ENCODE measurements around the gene PHF10. TPM values are rescaled to one million over a fixed set of nuclear protein-coding genes. Genes with fewer than 3 reads are reported as not detected.
"Not testable (repeated sequence)": the region's sequence is repeated elsewhere in the genome, so short reads cannot be mapped to it uniquely, and the experiment has no call there.

PHF10 gene
- polyA plus RNA-seq (2013, experiment 1 of 2; ENCODE audit: insufficient read length), result 36.4 TPM
- polyA plus RNA-seq (2013, experiment 2 of 2; ENCODE audit: insufficient read length), result 44.2 TPM

DNA sequence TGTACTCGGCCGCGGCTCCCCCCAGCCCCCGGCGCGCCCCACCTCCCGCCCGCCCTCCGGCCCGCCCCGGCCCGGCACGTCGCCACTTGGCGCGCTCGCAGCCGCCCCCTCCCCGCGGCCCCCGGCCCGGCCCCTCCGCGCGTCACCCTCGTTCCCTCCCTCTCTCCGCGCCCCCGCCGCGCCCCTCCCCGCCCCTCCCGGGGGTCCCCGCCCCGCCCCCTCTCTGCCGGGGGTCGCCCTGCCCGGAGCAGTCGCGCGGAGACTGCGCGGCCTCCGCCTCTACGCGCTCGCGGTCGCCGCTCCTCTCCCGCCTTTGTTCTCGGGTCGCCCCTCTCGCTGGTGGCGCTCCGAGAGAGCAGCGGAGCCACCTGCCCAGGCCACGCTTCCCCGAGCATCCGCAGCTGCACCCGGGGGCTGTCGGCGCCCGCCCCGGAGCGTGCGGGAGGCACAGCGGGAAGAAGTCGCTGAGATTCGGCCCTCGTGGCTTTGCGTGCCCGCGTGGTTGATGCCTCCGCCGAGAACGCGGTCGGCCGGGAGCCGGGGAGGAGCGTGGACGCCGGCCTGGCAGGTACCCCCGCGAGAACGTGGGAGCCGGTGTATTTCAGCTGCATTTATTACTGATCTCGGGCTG, at the start of gene PHF10:
Gene PHF10, minus strand, starts transcription at position 7 of the 631 bp plus-strand sequence. CDS start 569 bp downstream, outside the sequence.
- DNase-seq, result peak; percentile 42

DNA sequence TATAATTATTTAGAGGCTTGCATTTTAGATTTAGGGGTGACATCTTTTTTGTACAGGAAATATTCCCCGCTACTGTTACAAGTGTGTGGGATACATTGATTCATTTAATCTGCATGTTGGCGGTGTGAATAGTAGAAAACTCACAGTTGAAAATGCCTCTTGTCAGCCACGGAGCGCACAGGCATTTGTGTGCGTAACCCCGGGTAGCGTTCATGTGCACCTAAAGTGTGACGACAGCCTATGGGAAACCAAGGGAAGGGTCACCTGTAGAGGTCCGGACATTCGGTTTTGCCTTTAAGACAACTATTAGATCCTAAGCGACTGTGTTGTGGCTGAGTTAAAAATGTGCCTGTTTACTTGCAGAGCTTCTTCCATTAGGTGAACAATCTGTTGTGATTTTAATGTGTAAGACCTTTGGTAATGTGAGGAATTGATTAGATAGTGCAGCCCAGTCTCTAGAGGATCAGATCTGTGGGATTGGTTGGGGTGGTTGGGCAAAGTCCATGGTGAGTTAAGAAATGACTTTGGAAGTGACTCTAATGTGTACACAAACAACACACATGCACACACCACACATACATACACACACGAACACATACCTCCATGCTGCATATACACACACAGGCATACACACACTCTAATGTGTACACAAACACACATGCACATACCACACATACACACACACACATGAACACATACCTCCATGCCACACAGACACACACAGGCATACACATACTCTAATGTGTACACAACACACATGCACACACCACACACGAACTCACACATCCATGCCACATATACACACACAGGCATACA, 42.8 kb upstream of the PHF10 start:
- no peak for DNase-seq

DNA sequence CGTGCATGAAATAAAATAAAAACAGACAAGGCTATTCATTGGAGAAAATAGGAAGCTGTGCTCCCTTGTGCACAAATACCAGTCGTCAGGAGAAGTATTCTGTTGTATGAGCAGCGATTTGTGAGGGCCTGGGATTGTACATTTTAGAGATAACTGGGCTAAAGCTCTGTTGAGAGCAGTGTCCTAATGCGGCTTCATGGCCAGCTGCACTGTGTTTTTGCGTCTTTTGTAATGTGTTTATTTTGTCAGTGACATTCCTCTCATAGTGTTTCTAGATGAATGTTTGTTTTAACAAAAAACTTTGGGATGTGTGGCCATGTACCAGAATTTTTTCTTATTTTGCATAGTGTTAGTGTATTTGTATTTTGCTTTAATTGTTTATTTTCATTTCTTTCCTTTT, 41.9 kb upstream of the PHF10 start:
- DNase-seq, result no peak

DNA sequence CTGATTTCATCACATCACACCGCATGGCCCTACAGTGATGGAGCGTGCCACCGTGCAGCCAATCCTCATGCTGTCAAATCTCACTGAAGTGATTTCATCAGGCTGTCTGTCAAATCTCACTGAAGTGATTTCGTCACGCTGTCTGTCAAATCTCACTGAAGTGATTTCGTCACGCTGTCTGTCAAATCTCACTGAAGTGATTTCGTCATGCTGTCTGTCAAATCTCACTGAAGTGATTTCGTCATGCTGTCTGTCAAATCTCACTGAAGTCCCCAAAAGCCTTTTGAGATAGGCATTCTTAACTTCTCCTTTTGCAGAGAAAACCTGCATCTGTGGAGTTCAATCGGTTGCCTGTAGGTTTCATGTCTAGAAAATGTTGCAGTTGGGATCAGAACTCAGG, 41.5 kb upstream of the PHF10 start:
- DNase-seq, result not testable (repeated sequence)

DNA sequence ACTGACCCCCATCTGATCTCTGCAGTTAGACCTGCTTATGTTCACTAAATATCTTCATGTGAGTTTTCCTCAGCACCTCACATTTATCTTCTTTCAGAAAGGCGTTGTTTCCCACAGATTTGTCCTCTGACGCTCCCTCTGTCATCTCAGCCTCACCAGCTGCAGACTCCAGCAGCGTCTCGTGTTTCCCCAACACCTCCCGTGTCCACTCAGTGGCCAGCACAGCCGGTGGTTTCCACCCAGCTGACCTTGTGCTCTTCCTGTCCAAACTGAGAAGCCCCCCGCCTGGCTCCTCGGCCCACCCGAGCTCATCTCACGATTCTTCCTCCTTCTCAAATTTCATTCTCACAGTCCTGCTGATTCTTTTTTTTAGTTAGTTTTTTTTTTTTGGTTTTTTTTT, 39.6 kb upstream of the PHF10 start:
- no peak for DNase-seq

DNA sequence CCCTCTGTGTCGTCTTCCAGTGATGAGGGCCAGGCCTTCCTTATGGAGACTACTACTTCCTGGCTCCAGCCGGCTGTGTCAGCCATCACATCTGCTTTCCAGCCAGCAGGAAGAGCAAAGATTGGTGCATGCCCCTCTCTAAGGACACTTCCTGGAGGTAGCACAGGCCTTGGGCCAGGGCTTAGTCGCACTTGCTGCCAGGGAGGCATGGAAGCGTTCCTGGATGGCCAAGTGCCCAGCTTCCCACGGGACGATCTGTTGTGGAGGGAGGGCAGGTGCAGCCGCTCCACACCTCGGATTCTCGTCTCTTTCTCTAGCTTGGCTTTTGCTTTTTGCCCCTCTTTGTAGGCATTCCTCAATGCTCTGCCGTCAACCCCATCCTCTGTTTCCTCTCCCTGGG, 39.0 kb upstream of the PHF10 start:
- DNase-seq, result no peak

DNA sequence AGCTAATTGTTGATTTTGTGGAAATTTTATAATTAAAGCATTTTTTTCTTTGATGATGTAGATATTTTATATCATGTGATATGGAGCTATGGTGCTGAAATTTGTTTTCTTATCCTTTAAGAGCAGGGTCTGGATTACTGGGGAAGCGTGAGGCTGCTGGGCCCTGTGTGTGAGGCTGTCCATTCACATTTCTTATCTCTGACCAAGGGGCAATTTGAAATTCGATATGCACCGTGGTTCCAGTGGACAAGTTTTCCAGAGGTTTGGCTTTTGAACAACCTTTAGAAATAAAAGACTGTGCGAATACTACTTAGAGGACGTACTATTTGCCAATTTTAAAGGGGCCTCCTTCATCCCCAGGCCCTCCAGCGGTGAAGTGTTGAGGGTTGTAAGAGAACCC, 30.9 kb upstream of the PHF10 start:
- no peak for DNase-seq

DNA sequence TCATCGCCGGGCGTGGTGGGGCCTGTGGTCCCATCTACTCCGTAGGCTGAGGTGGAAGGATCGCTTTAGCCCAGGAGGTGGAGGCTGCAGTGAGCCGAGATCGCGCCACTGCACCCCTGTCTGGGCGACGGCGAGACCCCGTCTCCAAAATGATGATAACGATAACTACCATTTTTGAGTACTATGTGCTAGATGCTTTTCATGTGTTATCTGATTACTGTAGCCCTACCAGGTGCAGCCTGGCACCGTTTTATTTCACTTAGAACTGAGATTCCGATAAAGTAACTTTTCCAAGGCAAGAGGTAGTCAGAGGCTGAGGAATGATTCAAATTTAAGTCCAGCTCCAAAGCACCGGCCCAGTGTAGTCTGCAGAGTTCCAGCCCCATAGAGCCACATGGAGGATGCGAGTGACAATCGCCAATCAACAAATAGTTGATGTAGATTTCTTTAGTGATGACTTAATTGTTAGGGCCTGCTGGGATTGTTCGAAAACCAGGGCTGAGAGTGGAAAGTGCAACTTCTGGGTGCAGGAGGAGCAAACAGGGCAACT, 27.8 kb upstream of the PHF10 start:
- DNase-seq, result peak; percentile 3

DNA sequence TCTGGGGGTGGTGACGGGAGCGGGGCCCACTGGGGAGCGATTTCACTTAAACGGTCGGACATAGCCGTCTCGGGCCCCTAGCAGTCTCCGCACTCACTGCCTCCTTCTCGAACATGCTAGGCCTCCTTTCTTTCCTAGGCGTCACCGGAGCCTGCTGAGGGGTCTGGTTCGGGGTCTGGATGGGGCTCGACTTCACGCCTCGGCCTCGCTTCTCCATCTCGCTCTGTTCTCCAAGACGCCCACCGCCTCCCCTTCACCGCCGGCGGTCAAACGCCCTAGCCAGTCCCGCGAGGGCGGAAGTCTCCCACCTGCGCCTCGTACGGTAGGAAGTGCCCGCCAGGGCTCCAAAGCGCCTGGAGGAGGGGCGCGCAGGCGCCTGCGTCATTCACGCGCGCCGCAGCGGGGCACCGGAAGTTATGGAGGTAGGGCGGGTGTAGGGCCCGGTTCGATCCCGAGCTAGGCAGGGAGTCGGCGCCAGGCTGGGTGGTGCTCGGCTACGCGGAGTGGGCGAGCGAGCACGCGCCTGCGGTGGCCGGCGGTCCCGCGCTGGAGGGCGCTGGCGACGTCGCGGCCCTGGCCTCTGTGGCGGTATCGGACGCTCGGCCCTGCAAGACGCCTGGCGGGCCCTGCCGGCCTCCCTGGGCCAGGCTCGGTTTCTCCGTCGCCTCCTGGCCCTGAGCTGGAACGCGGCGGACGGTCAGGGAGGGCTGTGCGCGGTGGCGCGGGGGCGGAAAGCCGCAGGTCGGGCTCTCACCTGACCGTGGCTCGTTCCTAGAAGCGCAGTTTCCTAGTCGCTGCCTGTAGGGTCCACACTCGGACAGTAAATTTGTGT, 27.2 kb upstream of the PHF10 start, which contains the start of the genes DYNLT2 and ERMARD:
Gene DYNLT2, minus strand, starts transcription at position 331 of the 832 bp plus-strand sequence. Its CDS starts 114 bp downstream, at position 217.
Gene ERMARD, plus strand, starts transcription at position 381 of the 832 bp plus-strand sequence. Its CDS starts 36 bp downstream, at position 417.
- DNase-seq, result peak; percentile 94

DNA sequence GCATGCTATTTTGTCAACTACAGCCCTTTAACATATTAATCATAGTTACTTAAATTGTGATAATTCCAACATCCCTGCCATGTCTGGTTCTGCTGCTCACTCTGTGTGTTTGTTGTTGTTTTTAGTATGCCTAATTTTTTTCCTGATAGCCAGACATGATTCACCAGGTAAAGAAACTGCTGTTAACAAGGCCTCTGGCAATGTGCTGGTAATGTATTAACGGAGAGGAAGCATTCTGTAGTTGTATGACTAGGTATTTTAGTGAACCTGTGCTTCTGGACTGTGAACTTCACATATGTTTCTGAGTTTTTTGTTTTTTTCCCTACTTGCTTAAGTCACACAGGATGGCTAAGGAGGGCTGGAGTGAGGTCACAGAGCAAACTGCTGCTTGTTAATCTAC, 22.3 kb upstream of the PHF10 start:
- no peak for DNase-seq

DNA sequence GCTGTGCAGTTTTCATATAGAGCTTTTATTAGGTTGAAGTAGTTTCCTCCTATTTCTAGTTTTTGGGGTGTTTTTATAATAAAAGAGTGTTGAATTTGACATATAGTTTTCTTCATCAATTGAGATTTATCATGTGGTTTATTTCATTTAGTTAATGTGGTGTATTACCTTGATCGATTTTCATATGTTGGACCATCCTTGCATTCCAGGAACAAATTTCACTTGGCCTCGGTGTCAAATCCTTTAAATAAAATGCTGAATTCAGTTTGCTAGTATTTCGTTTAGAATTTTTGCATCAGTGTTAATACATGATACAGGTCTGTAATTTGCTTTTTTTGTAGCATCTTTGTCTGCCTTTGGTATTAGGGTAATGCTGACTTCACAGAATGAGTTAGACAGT, 21.1 kb upstream of the PHF10 start:
- DNase-seq, result no peak

DNA sequence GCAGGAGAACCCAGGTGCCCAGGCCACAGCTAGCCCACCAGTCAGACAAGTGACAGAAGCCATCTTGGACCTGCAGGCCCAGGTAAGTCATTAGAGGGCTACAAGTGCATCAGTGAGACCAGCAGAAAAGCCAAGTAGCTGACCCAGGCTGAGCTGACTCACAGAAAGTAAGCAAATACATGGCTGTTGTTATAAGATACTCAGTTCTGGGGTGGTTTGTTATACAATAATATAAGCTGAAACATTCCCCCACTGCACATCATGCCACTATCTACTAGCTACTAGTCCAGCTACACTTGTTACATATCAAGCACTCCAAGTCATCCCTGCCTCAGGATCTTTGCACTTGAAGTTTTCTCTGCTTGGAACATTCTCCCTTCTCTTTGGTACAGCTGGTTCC, 17.0 kb upstream of the PHF10 start:
- no peak for DNase-seq

DNA sequence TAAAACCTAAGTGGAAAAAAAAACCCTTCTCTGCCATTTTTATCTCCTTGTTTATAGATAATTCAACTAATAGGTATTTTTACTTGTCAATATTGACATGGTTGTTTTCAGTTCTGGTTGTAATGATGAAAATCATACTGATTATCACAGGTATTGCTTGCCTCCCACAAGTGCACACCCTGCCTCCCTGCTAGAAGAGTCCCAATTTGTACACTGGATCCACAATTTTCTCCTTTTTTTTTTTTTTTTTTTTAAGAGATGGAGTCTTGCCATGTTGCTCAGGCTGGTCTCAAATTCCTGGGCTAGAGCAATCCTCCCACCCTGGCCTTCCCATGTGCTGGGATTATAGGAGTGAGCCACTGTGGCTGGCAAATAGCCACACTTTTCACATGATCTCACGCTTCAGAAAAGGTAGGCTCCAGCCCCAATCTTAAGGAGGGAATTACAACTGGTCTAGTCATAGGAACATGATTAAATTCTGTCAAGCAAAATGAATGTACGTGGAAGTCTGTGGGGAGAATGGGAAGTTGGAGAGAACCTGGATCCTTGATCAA, 14.8 kb upstream of the PHF10 start:
- DNase-seq, result no peak

DNA sequence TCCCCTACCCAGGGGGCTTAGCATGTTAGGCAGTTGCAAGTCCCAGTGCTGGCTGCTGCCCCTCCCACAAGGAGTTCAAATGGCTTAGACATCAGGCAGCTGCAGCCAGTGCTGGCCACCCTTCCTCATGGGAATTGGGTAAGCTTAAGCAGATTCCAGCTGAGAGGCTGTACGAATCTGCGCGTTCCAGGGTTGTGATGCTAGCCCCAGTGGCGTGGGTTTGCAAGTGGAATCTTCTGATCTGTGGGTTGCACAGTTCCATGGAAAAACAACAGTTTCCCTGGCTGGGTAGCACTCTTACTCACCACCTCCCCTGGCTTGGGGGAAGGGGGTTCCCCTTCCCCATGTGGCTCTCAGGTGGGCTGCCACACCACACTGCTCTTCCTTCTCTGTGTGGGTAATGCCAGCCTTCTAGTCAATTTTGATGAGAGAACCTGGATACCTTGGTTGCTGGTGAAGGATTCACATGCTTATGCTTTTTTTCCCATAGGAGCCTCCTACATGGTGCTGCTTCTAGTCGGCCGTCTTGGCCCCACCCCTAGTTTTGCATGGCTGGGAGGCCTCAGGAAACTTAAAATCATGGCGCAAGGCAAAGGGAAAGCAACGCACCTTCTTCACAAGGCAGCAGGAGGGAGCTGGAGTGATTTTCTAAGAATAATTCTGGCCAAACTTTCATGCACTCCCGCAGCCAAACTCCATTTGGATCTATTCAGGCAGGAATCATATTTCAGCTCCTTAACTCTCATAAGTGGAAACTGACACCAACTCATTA, 14.1 kb upstream of the PHF10 start:
- DNase-seq, result peak; percentile 24

DNA sequence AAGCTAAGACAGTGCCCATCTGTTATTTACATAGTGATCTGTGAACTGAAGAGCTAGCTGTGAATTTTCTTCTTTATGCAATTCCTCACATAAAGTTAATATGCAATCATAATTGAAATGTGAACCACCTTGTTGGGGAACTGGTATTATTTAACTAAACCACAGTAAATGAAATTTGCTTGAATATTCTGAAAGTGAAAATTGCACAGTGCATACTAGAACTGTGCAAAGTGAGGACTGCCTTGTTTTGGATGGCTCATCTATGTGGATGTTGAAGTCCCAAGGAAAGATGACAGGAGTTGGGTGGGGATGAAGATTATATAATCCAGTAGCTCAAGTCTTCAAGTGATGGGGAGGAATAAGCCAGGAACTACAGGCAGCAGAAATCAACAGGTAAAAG, 5.7 kb upstream of the PHF10 start:
- no peak for DNase-seq

DNA sequence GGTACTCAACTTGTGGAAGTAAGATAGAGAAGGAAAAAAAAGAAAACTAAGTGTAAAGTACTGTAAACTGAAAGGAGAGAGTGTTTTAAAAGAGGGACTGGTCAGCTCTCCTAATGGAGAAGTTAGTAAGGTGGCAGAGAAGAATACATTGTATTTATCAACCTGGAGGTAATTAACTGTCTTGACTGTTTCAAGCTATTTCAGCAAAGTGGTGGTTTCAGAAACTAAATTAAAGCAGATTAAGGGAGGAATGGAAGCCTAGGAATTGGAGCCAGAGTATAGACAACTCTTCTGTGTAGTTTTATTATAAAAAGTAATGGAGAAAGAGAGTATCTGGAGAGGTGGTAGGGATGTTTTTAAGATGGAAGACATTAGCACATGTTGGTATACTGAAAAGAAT, 2.7 kb upstream of the PHF10 start:
- DNase-seq, result no peak

DNA sequence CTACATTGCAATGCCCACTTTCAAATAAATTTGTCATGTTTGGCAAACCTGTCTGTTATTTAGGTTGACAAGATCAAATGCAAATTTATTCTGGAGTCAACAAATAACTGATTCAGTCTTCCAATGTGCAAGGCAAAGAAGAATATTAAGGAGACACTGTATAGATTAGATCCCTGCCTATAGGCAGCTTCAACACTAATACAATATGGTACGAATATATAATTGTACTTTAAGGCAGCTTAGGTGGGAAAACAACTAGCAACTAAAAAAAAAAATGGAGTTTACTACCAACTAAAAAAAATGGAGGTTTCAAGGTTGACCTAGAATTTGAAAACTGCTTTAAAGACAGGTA, 1.7 kb upstream of the PHF10 start:
- DNase-seq, result no peak

DNA sequence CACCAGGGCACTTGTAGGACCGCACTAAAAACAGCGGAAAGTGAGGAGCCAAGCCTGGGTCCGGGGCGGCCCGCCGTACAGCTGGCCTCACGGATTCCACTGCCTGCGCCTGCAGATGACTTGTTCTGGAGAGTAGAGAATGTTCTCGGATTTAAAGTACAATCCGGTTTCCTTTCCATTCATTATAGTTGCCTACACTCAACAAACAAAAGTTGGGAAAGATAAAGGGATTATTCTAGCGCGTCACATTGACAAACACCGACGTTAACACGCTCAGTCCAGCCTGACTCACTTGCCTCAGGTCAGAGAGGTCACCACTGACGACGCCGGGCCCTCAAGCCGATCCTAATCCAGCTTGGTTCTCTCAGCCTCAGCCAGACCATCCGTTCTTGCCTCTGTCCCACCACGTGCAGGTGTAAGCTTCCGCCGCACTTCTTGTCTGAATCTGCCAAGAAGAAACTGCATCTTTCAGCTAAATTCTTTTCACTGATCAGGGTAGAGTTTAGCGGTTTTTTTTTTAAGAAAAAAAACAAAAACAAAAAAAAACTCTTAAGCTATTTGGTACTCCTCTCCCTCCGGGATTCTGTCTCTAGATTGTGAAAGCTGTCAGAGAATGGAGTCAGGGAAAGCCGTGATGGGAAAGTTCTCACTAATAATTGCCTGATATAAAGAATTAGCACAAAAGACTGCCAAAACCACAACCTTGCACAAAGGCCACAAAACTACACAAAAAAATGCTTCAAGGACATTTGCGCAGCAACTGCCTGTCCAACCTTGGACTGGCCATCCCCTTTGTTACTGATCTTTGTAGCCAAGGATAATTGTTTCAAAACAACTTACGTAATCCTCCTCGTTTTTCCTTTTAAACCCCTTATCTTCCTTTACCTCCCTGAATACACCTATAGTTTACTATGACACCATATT, 1.1 kb upstream of the PHF10 start:
- DNase-seq, result peak; percentile 19

DNA sequence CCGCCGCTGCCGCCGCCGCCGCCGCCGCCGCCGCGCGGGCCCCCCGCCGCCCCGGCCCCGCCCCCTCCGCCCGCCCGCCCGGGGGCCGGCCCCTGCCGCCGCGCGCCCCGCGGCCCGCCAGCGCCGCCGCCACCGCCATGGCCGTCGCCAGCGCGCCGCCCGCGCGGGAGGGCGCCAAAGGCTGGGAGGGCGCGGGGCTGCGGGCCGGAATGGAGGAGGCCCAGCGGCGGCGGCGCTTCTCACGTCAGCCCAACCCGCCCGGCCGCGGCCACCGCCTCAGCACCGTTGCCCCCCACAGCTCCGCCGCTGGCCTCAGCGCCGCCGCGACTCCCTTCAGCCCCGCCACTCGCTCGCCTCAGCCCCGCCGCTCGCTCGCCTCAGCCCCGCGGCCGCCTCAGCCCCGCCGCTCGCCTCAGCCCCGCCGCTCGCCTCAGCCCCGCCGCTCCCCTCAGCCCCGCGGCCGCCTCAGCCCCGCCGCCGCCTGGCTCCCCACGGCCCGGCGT, 258 bp downstream of the PHF10 start:
- peak; percentile 43 for DNase-seq

Measured in fibroblast of skin of back (primary cell).